GM21515 (cell line): ENCODE data around the gene GUCY2C.
"Not testable (repeated sequence)": the region's sequence is repeated elsewhere in the genome, so short reads cannot be mapped to it uniquely, and the experiment has no call there.

Experiments
- ATAC-seq: cut with Tn5 transposase; IDR thresholded peaks from one replicate; pipeline ENCODE4 v1.9.1; 2021; ENCODE audit not compliant: unreplicated experiment

GUCY2C gene

GRCh38 chr12:14682231-14682630 is 14.2 kb downstream of the GUCY2C start:
- not testable (repeated sequence) for ATAC-seq

GRCh38 chr12:14681625-14682024 is 14.8 kb downstream of the GUCY2C start:
- no peak for ATAC-seq

GRCh38 chr12:14681190-14681589 is 15.2 kb downstream of the GUCY2C start:
- no peak for ATAC-seq

- no peak for ATAC-seq
These were observed 17.8 kb downstream of the GUCY2C start for GRCh38 chr12:14678547-14679150.

- ATAC-seq: no peak
These were observed 27.8 kb downstream of the GUCY2C start for GRCh38 chr12:14668591-14668990.

GRCh38 chr12:14665354-14666348 is 30.7 kb downstream of the GUCY2C start:
- ATAC-seq: no peak

GRCh38 chr12:14664434-14665023 is 31.9 kb downstream of the GUCY2C start:
- ATAC-seq: no peak

- ATAC-seq: no peak
These were observed 33.4 kb downstream of the GUCY2C start for GRCh38 chr12:14663002-14663401.

- ATAC-seq: no peak
These were observed 39.6 kb downstream of the GUCY2C start for GRCh38 chr12:14656846-14657245.

- no peak for ATAC-seq
These were observed 41.1 kb downstream of the GUCY2C start for GRCh38 chr12:14655284-14655683.

- ATAC-seq: no peak
These were observed 41.6 kb downstream of the GUCY2C start for GRCh38 chr12:14654842-14655241.

- ATAC-seq: no peak
These were observed 42.0 kb downstream of the GUCY2C start for GRCh38 chr12:14654416-14654815.

- no peak for ATAC-seq
These were observed 43.9 kb downstream of the GUCY2C start for GRCh38 chr12:14652483-14652882.

GRCh38 chr12:14651371-14651770 is 45.0 kb downstream of the GUCY2C start:
- no peak for ATAC-seq

GRCh38 chr12:14650789-14651188 is 45.6 kb downstream of the GUCY2C start:
- ATAC-seq: no peak

- no peak for ATAC-seq
These were observed 49.2 kb downstream of the GUCY2C start for GRCh38 chr12:14647028-14647750.

GRCh38 chr12:14643251-14643650 is 53.1 kb downstream of the GUCY2C start:
- ATAC-seq: no peak

- no peak for ATAC-seq
These were observed 58.3 kb downstream of the GUCY2C start for GRCh38 chr12:14638066-14638465.

GRCh38 chr12:14635776-14636175 is 60.6 kb downstream of the GUCY2C start:
- no peak for ATAC-seq

GRCh38 chr12:14630793-14631192 is 65.6 kb downstream of the GUCY2C start:
- no peak for ATAC-seq
